Testis (tissue), 2 donors: ENCODE measurements around the gene PACS1.

ENCODE experiments used
- CTCF ChIP-seq, 3 experiments: fragments of 450-650 bp in 2 of 3; fragments of 200-600 bp in 1 of 3; sonication (generic) in 1 of 3; IDR thresholded peaks; one replicate each; pipeline ENCODE4 v1.5.1; 2016 to 2019; ENCODE audit warnings: antibody characterized with exemption in 3 of 3, mild to moderate bottlenecking in 2 of 3, moderate library complexity in 1 of 3
- POLR2A ChIP-seq: fragments of 450-650 bp; IDR thresholded peaks from one replicate; pipeline ENCODE4 v1.6.1; 2017; ENCODE audit warnings: antibody characterized with exemption, mild to moderate bottlenecking, moderate library complexity

GRCh38 chr11:66119348-66120133 lies 49.5 kb downstream of the PACS1 start:
- TF ChIP-seq CTCF (IDR thresholded peaks at IDR 0.05) (no peak), POLR2A (no peak)
